Activated effector memory CD4-positive, alpha-beta T cell treated with Interleukin-2 at 50 U/mL for 16 hours (primary cell): ENCODE results near the gene PAK6.

Source experiments
- DNase-seq: peaks from one replicate; pipeline ENCODE4 v3.0.0-alpha.2; 2020

PAK6 gene

GRCh38 chr15:40293905-40294895 lies 55.3 kb downstream of the PAK6 start:
- no peak for DNase-seq

GRCh38 chr15:40295297-40295696 lies 56.4 kb downstream of the PAK6 start:
- no peak for DNase-seq

GRCh38 chr15:40295877-40296560 lies 57.2 kb downstream of the PAK6 start:
- DNase-seq: no peak

- DNase-seq: no peak
Observed at GRCh38 chr15:40296561-40297230, 57.8 kb downstream of the PAK6 start.

GRCh38 chr15:40297356-40297755 lies 58.5 kb downstream of the PAK6 start:
- no peak for DNase-seq

GRCh38 chr15:40298216-40298935 lies 59.5 kb downstream of the PAK6 start:
- DNase-seq: no peak

- no peak for DNase-seq
Observed at GRCh38 chr15:40300367-40300766, 61.5 kb downstream of the PAK6 start.

GRCh38 chr15:40300771-40301170 lies 61.9 kb downstream of the PAK6 start:
- DNase-seq: no peak

- DNase-seq: no peak
Observed at GRCh38 chr15:40301467-40302179, 62.8 kb downstream of the PAK6 start.

- no peak for DNase-seq
Observed at GRCh38 chr15:40302288-40302886, 63.5 kb downstream of the PAK6 start.

GRCh38 chr15:40302981-40303380 lies 64.1 kb downstream of the PAK6 start:
- no peak for DNase-seq

- no peak for DNase-seq
Observed at GRCh38 chr15:40303576-40303975, 64.7 kb downstream of the PAK6 start.

- DNase-seq: no peak
Observed at GRCh38 chr15:40305281-40305680, 66.4 kb downstream of the PAK6 start.

GRCh38 chr15:40306371-40306770 lies 67.5 kb downstream of the PAK6 start:
- no peak for DNase-seq

GRCh38 chr15:40306908-40307307 lies 68.0 kb downstream of the PAK6 start:
- no peak for DNase-seq

- DNase-seq: peak; percentile 68
Observed at GRCh38 chr15:40307421-40308211, 68.8 kb downstream of the PAK6 start, which contains the start of gene PLCB2. TSS of gene PLCB2 (minus strand) at chr15:40307935. CDS start at chr15:40307672, 263 bp downstream.

GRCh38 chr15:40309344-40309862 lies 70.5 kb downstream of the PAK6 start:
- DNase-seq: no peak

- DNase-seq: peak; percentile 46
Observed at GRCh38 chr15:40310001-40310959, 71.4 kb downstream of the PAK6 start.

- DNase-seq: no peak
Observed at GRCh38 chr15:40310993-40311392, 72.1 kb downstream of the PAK6 start.
